Right lung (tissue), 10 donors: ENCODE data around the gene SMIM44. TPM values are rescaled to one million over a fixed set of nuclear protein-coding genes. Genes with fewer than 3 reads are reported as not detected.
"Not testable (repeated sequence)": the region's sequence is repeated elsewhere in the genome, so short reads cannot be mapped to it uniquely, and the experiment has no call there.

Experiments
- DNase-seq, 2 donors: peaks; one replicate each; pipeline ENCODE4 v3.0.0-alpha.2; 2013
- long read RNA-seq, 8 donors: transcript quantifications; one replicate each; lab custom pipeline, GENCODE V29; 2026
- polyA plus RNA-seq, 5 donors: library from polyadenylated mRNA; unstranded; fragments of 120-200 nt; gene quantifications; one replicate each; pipeline versions ENCODE4 v1.2.1 to v1.2.3, GENCODE V29; 2013; ENCODE audit warnings: inconsistent platforms in 1 of 5, low replicate concordance in 1 of 5; ENCODE audit not compliant: insufficient read length in 5 of 5, insufficient read depth in 1 of 5

The SMIM44 gene
- polyA plus RNA-seq = not detected
- long read RNA-seq, donor 1 = 0 reads
- long read RNA-seq, donor 2 = 0 reads
- long read RNA-seq, donor 3 = 0 reads
- long read RNA-seq, donor 4 = 0 reads
- long read RNA-seq, donor 5 = 0 reads
- long read RNA-seq, donor 6 = 0 reads
- long read RNA-seq, donor 7 = 0 reads
- long read RNA-seq, donor 8 = 0 reads

DNA sequence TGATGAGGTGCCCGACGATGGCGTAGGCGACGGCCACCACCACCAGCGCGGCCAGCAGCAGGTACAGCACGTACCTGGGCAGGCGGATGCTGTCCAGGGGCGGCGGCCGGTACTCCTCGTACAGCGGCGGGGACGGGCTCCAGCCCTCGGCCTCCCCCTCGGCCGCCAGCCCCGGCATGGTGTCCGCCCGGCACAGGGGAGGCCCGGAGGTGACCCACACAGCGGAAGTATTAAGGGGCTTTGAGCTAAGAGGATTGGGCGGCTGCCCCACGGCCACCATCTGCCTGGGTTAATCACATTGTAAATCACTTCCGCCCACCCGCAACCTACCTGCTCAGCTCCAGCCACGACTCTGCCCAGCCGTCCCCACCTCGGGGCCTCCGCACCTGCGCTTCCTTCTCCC lies at the start of gene SMIM44:
TSS of gene SMIM44 (minus strand) at position 216 of the 403 bp plus-strand sequence. CDS start at position 178, 38 bp downstream.
- no peak for DNase-seq

DNA sequence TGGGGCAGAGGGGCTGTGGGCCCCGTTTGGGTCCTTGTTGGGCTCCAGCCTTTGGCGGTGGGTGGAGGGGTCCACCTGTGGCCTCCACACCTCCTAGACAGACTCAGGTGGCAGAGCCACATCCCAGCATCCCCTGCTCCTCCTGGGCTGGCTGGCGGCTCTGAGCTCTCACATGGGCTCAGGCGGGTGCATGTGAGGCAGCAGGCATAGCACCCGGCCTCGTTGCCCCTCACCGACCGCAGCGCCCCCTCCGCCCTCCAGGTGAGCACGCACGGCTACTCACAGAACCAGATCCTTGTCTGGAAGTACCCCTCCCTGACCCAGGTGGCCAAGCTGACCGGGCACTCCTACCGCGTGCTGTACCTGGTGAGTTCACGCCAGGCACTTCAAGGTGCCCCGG lies 49.8 kb upstream of the SMIM44 start:
- DNase-seq = no peak

DNA sequence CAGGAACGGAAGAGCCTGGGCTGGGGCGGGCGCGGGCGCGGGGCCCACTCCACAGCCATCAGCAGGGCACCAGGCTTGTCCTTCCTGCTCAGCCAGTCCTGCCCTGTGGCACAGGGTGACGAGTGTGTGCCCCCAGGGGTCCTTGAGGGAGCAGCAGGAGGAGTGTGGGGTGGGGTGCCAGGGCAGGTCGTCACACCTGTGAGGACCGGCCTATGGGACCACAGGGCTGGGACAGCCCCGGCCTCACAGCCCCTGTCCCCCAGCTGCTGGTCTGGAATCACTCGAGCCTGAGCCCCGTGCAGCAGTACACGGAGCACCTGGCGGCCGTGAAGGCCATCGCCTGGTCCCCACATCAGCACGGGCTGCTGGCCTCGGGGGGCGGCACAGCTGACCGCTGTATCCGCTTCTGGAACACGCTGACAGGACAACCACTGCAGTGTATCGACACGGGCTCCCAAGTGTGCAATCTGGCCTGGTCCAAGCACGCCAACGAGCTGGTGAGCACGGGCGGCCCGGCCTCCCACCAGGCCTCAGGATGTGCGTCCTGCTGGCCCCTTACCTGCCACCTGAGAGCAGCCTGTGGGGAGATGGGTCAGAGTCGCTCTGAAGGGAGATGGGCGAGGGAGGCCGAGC lies 49.0 kb upstream of the SMIM44 start:
- DNase-seq = no peak

DNA sequence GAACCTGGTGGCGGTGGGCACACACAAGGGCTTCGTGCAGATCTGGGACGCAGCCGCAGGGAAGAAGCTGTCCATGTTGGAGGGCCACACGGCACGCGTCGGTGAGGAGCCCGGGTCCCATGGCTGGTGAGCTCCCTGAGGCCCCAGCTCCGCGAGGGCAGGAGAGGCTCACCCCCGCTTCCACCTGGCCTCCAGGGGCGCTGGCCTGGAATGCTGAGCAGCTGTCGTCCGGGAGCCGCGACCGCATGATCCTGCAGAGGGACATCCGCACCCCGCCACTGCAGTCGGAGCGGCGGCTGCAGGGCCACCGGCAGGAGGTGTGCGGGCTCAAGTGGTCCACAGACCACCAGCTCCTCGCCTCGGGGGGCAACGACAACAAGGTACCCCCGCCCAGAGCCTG lies 48.5 kb upstream of the SMIM44 start:
- DNase-seq = no peak

DNA sequence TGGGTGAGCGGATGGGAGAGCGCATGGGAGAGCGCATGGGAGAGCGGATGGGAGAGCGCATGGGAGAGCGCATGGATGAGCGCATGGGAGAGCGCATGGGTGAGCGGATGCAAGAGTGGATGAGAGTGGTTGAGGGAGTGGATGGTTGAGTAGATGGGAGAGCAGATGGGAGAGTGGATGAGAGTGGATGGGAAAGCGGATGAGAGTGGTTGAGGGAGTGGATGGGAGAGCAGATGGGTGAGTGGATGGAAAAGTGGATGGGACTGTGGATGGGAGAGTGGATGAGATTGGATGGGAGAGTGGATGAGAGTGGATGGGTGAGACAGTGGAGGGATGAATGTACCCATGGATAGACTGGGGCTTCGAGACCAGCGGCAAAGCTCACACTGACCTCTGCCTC lies 47.1 kb upstream of the SMIM44 start:
- DNase-seq = no peak

DNA sequence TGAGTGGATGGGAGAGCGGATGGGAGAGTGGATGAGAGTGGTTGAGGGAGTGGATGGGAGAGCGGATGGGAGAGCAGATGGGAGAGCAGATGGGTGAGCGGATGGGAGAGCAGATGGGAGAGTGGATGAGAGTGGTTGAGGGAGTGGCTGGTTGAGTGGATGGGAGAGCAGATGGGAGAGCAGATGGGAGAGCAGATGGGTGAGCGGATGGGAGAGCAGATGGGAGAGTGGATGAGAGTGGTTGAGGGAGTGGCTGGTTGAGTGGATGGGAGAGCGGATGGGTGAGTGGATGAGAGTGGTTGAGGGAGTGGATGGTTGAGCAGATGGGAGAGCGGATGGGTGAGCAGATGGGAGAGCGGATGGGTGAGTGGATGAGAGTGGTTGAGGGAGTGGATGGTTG lies 46.1 kb upstream of the SMIM44 start:
- not testable (repeated sequence) for DNase-seq

DNA sequence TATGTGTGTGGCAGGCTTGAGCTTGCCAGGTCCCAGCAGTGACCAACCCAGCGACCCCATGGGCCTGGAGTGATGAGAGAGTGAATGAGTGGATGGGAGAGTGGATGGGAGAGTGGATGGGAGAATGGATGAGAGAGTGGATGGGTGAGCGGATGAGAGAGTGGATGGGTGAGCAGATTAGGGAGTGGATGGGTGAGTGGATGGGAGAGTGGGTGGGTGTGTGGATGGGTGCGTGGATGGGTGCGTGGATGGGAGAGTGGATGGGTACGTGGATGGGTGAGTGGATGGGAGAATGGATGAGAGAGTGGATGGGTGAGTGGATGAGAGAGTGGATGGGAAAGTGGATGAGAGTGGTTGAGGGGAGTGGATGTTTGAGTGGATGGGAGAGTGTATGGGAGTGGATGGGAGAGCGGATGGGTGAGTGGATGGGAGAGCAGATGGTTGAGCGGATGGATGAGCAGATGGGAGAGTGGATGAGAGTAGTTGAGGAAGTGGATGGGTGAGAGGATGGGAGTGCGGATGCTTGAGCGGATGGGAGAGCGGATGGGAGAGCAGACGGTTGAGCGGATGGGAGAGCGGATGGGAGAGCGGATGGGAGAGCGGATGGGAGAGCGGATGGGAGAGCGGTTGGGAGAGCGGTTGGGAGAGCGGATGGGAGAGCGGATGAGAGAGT lies 45.4 kb upstream of the SMIM44 start:
- no peak for DNase-seq

DNA sequence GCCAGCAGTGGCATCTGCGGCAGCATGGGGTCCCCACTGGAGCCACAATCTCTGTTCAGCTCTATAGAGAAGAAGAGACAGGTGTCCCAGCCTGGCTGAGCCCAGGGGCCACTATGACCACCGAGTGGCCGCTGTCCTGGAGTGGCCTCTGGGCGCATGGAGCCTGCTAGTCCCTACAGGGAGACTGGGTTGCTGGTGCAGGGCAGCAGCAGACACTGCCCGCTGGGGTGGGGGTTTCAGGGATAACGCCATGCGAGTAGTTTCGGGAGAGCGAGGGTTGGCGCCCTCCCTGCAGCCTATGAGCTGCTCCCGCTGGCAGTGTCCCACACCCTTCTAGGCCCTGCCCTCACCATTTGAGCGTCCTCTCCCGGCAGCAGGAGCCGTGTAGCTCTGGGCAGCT lies 44.8 kb upstream of the SMIM44 start:
- DNase-seq = no peak

DNA sequence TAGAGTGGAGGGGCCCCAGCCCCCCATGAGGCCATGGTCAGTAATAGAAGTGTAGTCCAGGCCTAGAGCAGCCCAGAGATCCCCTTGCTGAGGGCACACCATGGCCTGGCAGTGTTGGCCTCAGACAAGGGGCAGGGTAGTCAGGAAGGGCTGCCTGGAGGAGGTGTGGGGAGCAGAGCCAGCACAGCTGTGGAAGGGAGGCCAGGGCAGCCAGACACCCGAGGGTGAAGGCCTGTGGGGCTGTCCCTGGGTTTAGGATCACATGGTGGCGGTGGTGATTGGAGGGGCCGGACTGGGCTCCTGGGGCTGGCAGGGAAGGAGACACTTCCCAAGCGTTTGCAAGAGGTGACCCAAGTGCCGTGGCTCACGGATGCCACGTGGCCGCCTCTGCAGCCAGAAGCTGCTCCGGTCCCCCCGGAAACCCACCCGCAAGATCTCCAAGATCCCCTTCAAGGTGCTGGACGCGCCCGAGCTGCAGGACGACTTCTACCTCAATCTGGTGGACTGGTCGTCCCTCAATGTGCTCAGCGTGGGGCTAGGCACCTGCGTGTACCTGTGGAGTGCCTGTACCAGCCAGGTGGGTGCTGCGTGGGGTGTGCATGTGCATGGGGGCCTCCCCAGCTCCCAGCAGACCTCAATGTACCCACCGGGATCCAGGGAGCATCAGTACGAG lies 44.1 kb upstream of the SMIM44 start:
- no peak for DNase-seq

DNA sequence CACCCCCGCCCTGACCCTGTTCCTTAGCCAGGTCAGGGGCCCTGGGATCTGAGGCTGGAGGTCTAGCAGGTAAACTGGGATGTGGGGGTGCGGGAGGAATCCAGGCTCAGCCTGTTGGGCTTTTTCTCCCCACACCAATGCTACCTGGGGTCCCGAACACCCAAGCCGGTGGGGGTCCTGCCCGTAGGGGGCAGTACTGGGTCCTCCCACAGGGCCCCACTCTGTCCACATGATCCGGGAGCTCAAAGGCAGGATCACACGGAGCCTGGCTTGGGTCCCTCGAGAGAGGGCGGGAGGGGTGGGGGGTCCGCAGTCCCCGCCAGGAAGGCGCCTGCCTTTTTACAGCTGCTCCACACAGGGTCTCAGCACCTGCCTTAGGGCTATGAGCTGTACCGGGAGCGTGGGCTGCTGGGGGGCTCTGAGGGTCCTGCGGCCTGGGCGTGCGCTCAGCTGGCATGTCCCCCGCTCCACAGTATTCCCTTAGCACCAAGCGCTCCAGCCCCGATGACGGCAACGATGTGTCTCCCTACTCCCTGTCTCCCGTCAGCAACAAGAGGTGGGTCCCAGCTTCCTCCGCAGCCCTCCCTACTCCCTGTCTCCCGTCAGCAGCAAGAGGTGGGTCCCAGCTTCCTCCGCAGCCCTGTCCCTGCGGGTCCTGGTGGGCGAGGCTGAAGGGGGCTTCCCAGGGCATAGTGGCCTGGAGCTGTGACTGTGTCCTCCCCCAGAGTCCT lies 43.4 kb upstream of the SMIM44 start:
- no peak for DNase-seq

DNA sequence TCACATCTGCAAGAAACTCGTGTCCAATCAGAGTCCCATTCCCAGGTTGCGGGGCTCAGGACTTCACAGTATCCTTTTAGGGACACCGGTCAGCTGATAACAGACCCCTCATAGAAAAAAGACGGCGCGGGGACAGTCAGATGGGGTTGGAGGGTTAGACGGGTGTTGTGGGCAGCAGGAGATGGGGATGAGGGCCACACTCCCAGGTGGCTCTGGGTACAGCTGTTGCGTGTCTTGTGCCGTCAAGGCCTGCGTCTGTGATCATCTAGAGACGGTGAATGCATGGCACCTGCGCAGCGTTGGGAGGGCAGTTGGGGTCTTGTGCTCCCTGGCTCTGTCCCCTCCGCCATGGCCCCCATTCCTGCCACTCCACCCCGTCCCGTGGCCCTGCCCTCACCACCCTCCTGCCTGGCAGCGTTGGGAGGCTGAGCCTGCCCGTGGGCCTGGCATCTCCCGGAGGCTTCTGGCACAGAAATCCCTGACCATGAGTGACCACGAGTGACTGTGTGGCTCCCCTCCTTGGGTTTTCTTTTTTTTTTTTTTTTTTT lies 41.7 kb upstream of the SMIM44 start:
- DNase-seq = no peak

DNA sequence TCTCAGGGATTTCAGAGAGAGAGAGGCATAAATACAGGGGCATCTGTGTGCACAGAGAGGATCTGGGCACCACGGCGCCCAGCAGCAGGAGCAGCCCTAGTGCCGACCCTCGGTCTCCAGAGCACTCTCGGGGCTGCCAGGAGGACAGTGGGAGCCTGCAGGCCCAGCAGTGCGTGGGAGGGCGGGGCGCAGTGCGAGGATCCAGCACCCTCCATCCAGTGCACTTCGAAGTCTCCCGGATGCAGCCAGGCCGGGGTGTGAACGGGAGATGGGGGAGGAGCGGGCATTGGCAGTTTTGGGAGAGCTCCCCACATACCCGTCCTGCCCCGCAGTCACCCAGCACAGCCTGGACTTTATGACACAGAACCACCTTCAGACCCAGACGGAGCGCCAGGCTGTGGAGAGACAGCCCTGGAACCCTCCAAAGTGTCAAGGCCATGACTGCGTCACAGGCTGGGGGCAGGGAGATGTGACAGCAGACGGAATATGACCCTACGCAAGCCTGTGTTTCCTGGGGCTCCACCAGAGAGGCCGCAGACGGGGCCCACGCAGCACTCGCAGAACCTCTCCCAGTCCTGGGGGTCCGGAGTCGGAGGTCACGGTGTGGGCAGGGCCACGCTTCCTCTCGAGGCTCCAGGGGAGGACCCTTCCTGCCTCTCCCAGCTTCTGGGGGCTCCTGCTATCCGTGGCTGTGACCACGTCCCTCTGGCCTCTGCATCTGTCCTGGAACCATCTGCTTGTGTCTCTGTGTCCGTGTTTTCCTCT lies 41.0 kb upstream of the SMIM44 start:
- DNase-seq = no peak

DNA sequence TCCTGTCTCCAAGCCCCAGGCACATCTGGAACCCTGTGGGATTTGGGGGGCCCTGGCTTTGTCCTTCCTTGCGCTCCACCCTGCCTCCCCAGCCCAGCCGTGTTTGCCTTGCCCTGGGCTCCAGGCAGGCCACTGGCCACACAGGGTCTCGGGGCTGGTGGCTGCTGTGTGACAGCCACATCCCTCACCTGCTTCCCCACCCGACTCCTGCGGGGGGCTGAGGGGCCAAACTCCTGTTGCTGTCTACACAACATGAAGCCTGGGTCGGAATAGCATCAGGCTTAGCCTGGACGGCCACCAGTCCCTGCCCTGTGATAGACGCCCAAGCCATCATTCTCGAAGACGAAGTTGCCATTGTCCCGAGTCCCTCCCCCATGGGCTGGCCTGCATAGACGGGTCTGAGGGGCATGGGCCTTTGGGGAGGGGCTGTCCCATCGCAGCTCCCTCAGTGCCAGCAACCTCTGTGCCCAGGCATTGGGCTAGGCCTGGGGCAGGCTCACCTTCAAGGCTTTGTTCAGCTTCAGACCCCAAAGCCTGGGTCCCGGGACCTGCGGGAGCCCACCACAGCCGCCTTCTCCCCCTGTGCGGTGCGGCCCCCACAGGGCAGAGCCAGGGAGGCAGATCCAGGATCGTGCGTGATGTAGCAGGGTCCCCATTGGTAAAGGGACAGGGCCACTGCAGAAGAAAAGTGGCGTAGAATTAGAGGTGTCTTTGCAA lies 40.3 kb upstream of the SMIM44 start:
- DNase-seq = no peak

DNA sequence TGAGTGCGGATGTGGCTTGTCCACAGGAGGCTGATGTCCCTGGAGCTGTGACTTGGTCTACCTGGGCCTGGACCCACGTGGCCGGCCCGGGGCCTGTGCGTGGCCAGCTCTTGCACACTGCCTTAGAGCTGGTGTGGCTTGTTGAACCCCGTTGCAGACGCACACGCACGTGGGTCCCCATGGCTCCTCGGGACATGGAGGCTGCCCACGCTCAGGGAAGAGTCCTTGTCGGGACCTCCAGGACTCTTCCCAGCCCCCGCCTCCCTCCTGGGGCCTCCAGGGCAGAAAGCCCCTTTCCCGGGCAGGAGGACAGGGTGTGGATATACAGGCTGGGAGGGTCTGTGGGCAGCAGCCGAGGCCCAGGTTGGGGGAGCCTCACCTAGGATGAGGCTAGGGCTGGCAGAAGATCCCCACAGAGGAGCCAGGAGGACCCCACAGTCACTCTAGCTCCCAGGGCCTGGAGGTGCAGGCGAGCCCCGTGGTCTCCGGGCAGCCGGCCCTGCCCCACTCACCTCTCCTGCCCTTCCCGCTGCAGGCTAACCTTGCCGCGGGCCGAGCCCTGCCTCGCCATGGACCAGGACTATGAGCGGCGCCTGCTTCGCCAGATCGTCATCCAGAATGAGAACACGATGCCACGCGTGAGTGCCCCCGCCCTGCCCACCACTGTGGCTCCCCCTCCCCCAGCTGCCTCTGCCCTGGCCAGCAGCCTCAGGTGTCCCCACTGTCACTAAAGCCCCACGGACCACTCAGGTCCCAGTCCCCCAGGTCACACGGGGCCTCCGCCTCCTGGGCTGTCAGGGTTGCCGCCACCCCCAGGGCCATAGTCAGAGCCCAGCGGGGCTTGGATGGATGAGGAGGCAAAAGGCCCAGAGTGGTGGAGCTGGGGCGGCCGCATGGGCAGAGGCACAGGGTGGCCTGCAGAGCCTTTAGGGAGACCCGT lies 39.5 kb upstream of the SMIM44 start:
- no peak for DNase-seq

DNA sequence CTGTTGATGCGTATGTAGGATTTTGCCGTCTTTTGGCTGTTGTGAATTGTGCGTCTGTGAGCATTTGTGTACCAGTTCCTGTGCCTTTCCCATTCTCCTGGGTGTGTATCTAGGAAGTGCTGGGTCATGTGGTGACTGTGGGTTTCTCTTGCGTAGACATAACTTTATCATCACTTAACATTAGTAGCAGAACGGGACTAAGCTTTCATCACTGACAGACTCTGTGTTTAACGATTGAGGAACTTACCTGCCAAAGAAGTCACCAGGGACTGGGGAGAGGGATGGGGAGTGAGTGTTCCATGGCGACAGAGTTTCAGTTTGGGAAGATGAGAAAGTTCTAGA lies 37.8 kb upstream of the SMIM44 start:
- DNase-seq = no peak

DNA sequence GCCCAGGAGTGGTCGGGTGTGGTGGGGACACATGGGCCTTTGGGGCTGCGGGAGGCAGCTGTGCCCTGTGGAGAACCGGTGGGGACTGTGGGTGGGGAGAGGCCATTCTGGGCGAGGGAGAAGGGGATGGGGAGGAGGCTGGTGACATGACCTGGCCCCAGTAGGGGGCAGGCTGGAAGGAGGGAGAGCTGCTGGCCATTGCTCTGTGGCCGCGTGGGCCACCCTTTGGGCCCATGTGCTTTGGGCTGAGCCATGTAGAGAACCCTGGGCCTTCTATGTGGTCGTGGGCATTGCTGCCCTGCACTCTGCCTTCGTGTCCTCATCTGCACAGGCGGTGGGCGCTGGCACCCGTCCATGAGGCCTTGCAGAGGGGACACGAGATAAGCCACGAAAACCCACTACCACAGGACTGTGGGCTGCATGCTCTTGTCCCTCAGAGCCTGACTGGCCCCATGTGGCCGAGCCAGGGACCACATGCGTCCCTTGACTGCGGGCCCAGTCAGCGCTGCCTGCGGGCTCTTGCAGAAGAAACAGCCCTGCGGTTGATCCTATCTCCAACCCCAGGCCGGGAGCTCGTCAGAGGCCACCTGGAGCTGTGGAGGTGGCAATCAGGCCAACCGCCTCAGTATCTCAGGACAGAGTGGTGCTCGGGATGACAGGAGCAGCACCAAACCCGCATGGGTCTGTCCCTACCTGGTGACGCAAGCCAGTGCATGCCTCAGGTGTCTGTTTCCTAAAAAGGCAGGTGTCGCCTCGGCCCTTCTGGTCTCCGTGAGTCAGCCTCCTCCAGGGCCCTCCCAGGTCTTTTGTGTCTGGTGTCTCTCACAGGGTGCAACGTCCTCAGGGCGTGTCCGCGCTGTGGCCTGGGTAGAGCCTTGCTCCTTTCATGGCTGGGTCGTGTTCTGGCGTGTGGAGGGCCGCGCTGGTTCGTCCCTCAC lies 37.2 kb upstream of the SMIM44 start:
- no peak for DNase-seq

DNA sequence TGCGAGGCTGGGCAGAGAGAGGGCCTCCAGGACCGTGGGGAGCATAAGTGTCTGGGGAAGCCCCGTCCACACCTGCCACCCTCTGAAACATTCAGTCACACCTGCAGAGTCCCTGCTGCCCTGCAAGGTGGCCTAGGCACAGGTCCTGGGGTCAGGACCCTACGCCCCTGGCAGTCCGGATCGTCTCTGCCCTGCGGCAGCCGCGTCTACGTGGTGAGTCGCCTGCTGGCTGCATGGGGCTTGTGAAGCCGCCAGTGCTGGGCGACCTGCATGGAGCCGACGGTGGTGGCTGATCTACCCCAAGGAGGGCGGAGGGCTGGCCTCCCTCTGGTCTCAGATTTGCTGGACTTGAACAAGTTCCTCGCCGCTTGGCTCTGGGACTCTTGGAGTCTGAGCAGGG lies 35.9 kb upstream of the SMIM44 start:
- DNase-seq = no peak

DNA sequence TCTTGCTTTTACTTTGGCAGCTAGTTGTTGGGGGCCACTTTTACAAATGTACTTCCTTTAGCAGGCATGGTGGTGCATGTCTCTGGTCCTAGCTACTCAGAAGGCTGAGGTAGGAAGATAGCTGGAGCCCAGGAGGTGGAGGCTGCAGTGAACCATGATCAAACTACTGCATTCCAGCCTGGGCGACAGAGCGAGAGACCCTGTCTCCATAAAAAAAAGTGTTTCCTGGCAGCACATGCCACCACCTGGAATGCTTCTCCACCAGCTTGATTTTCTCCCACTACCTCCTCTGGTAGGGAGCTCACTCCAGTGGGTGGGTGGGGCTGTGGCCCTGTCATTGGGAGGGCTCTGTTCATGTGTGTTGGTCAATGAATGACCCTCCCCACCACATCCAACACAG lies 35.4 kb upstream of the SMIM44 start:
- DNase-seq = no peak
